Measurements from ENCODE around the gene TMEM63B. TPM values are rescaled to one million over a fixed set of nuclear protein-coding genes. Genes with fewer than 3 reads are reported as not detected.

The TMEM63B gene
- total and polyA plus RNA-seq, 9 of the 15 experiments (the other 6 are each of a cell fraction or from before 2014, with no cell fraction given) = 0.14 to 39.4 (median 14.4) TPM

GRCh38 chr6:44116641-44117382, 10.5 kb upstream of the TMEM63B start (continued):
- TF ChIP-seq ZNF316 (IDR thresholded peaks at IDR 0.05) (peak; percentile 86), FOXK1 (CRISPR knock-in tag; IDR thresholded peaks at IDR 0.05; ENCODE audit: borderline replicate concordance) (no peak), NCOA2 (IDR thresholded peaks at IDR 0.05; ENCODE audit: partially characterized antibody in 2 of 2) (no peak), PBX2 (CRISPR knock-in tag; IDR thresholded peaks at IDR 0.05; ENCODE audit: low read depth) (no peak), PBX2 (tag; conservative IDR thresholded peaks at IDR 0.05; ENCODE audit: low read depth) (peak; percentile 62), JUND (IDR thresholded peaks at IDR 0.05; ENCODE audit: borderline replicate concordance, low read depth, low read length) (peak; percentile 31; the same call in 1 of the 2 replicates), JUND (tag; IDR thresholded peaks at IDR 0.05; ENCODE audit: borderline replicate concordance, low read depth, low read length) (no peak), YY1 (IDR thresholded peaks at IDR 0.05; ENCODE audit: borderline replicate concordance in 1 of 3, control insufficient read depth in 1 of 3, extremely low read depth in 1 of 3, insufficient read depth in 3 of 3, insufficient read length in 1 of 3, insufficient replicate concordance in 2 of 3, low read depth in 1 of 3, low read length in 2 of 3) (no peak), MTA3 (IDR thresholded peaks at IDR 0.05; ENCODE audit: borderline replicate concordance) (no peak), POLR2AphosphoS5 (IDR thresholded peaks at IDR 0.05; ENCODE audit: control insufficient read depth, insufficient read depth, low read depth, low read length) (no peak), ZNF318 (IDR thresholded peaks at IDR 0.05; ENCODE audit: borderline replicate concordance in 1 of 2, low read depth in 1 of 2) (no peak), THRAP3 (IDR thresholded peaks at IDR 0.05; ENCODE audit: borderline replicate concordance) (no peak), ZNF134 (CRISPR knock-in tag; conservative IDR thresholded peaks at IDR 0.05) (no peak), SMARCE1 (IDR thresholded peaks at IDR 0.05) (peak; percentile 33; the same call in 1 of the 2 replicates)
- TF ChIP-seq, protein P1, sequence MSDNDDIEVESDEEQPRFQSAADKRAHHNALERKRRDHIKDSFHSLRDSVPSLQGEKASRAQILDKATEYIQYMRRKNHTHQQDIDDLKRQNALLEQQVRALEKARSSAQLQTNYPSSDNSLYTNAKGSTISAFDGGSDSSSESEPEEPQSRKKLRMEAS (CRISPR knock-in tag; IDR thresholded peaks at IDR 0.05) = no peak
